K562 (cell line): Measurements from ENCODE around the gene RELCH. TPM values are rescaled to one million over a fixed set of nuclear protein-coding genes. Genes with fewer than 3 reads are reported as not detected.
A peak's percentile ranks its signal among the peaks of the same experiment; 100 is the strongest.

ENCODE experiments used
- BRD9 ChIP-seq: fragments of 450-650 bp; IDR thresholded peaks from 2 replicates; pipeline ENCODE4 v1.6.1; 2018; ENCODE audit warnings: low read depth; ENCODE audit not compliant: partially characterized antibody
- ELF4 ChIP-seq: fragments of 450-650 bp; formaldehyde crosslinking; IDR thresholded peaks from 2 replicates; pipeline ENCODE4 v1.4.0; 2022; ENCODE audit warnings: missing genetic modification characterization
- ETV1 ChIP-seq: fragments of 450-650 bp; conservative IDR thresholded peaks from 2 replicates; pipeline ENCODE4 v1.6.1; 2016; ENCODE audit warnings: missing genetic modification characterization, control low read depth, low read depth, missing compliant biosample characterization
- FOXA1 ChIP-seq: fragments of 450-650 bp; IDR thresholded peaks from 2 replicates; pipeline ENCODE4 v1.6.1; 2016; ENCODE audit warnings: mild to moderate bottlenecking, borderline replicate concordance
- FOXJ3 ChIP-seq: sonication (generic); formaldehyde crosslinking; IDR thresholded peaks from 2 replicates; pipeline ENCODE4 v1.4.0; 2020; ENCODE audit warnings: mild to moderate bottlenecking, missing genetic modification reagents
- HDAC1 ChIP-seq, 2 experiments: fragments of 450-650 bp; IDR thresholded peaks; 2 replicates each; pipeline ENCODE4 v1.6.1; 2016 to 2017; ENCODE audit warnings: inconsistent platforms in 1 of 2, mild to moderate bottlenecking in 1 of 2, moderate library complexity in 1 of 2
- JUN ChIP-seq, 2 experiments: sonication (generic) in 1 of 2; formaldehyde crosslinking in 1 of 2; IDR thresholded peaks; 2 replicates each; pipeline versions ENCODE4 v1.6.1 to v1.8.0; 2012 to 2022; ENCODE audit warnings: borderline replicate concordance in 2 of 2, mild to moderate bottlenecking in 2 of 2, improper control_type of control experiment in 1 of 2, low read depth in 1 of 2, low read length in 1 of 2, missing genetic modification reagents in 1 of 2
- KAT7 ChIP-seq: sonication (generic); formaldehyde crosslinking; IDR thresholded peaks from 2 replicates; pipeline ENCODE4 v1.8.0; 2022; ENCODE audit warnings: missing genetic modification reagents, mild to moderate bottlenecking, borderline replicate concordance
- NCOA2 ChIP-seq, 2 experiments: fragments of 450-650 bp; IDR thresholded peaks; 2 replicates each; pipeline ENCODE4 v1.6.1; 2018; ENCODE audit warnings: mild to moderate bottlenecking in 2 of 2, moderate library complexity in 1 of 2; ENCODE audit not compliant: partially characterized antibody in 2 of 2
- PHB2 ChIP-seq: fragments of 450-650 bp; IDR thresholded peaks from 2 replicates; pipeline ENCODE4 v1.6.1; 2017; ENCODE audit warnings: low read depth
- PML ChIP-seq: IDR thresholded peaks from 2 replicates; pipeline ENCODE4 v1.6.1; 2012; ENCODE audit warnings: low read length, inconsistent platforms
- POLR3A ChIP-seq: IDR thresholded peaks from 2 replicates; pipeline ENCODE4 v1.6.1; 2011; ENCODE audit warnings: borderline replicate concordance, mild to moderate bottlenecking, moderate library complexity; ENCODE audit not compliant: insufficient read length, insufficient read depth; ENCODE audit errors: extremely low read depth
- RBM15 ChIP-seq: fragments of 200-400 bp; formaldehyde crosslinking; IDR thresholded peaks from 2 replicates; pipeline ENCODE4 v1.6.1; 2018; ENCODE audit warnings: mild to moderate bottlenecking, low read length, moderate library complexity; ENCODE audit not compliant: insufficient read depth
- RBM39 ChIP-seq: fragments of 200-400 bp; formaldehyde crosslinking; optimal IDR thresholded peaks from 2 replicates; pipeline ENCODE3; 2018; ENCODE audit warnings: low read depth, low read length
- SAFB2 ChIP-seq: fragments of 200-400 bp; formaldehyde crosslinking; IDR thresholded peaks from 2 replicates; pipeline ENCODE4 v1.6.1; 2018; ENCODE audit warnings: borderline replicate concordance, low read length, low read depth, moderate library complexity; ENCODE audit not compliant: severe bottlenecking
- STAT5A ChIP-seq: IDR thresholded peaks from 2 replicates; pipeline ENCODE4 v1.6.1; 2012; ENCODE audit warnings: low read length, inconsistent platforms, borderline replicate concordance
- TAF9B ChIP-seq: fragments of 450-650 bp; IDR thresholded peaks from 2 replicates; pipeline ENCODE4 v1.6.1; 2018; ENCODE audit warnings: mild to moderate bottlenecking; ENCODE audit not compliant: partially characterized antibody
- TFAM ChIP-seq: fragments of 250-450 bp; sonication (Bioruptor Pico); conservative IDR thresholded peaks from 2 replicates; pipeline ENCODE4 v1.5.0; 2021; ENCODE audit warnings: mild to moderate bottlenecking, moderate library complexity
- XRCC3 ChIP-seq: fragments of 450-650 bp; IDR thresholded peaks from 2 replicates; pipeline ENCODE4 v1.6.1; 2017; ENCODE audit warnings: mild to moderate bottlenecking, moderate library complexity
- ZBED1 ChIP-seq: IDR thresholded peaks from 2 replicates; pipeline ENCODE4 v1.6.1; 2014
- ZBTB1 ChIP-seq: sonication (generic); formaldehyde crosslinking; IDR thresholded peaks from 2 replicates; pipeline ENCODE4 v1.8.1; 2023; ENCODE audit warnings: missing genetic modification reagents, low read depth, mild to moderate bottlenecking, borderline replicate concordance
- ZC3H11A ChIP-seq: IDR thresholded peaks from 2 replicates; pipeline ENCODE4 v1.6.1; 2012; ENCODE audit warnings: low read depth, low read length, improper control_type of control experiment
- ZNF12 ChIP-seq: sonication (generic); formaldehyde crosslinking; IDR thresholded peaks from 2 replicates; pipeline ENCODE4 v1.4.0; 2020; ENCODE audit warnings: mild to moderate bottlenecking, missing genetic modification reagents
- ZNF41 ChIP-seq: fragments of 250-450 bp; sonication (Bioruptor Pico); conservative IDR thresholded peaks from 2 replicates; pipeline ENCODE4 v1.4.0; 2020; ENCODE audit warnings: mild to moderate bottlenecking
- ZNF431 ChIP-seq: sonication (generic); formaldehyde crosslinking; IDR thresholded peaks from 2 replicates; pipeline ENCODE4 v1.8.0; 2022; ENCODE audit warnings: mild to moderate bottlenecking, missing genetic modification reagents
- ZNF445 ChIP-seq: fragments of 250-450 bp; sonication (Bioruptor Pico); IDR thresholded peaks from 2 replicates; pipeline ENCODE4 v1.4.0; 2020; ENCODE audit warnings: low read depth, mild to moderate bottlenecking, moderate library complexity
- polyA plus RNA-seq, 8 experiments: library from polyadenylated mRNA; depleted of rRNA in 4 of 8; stranded (reverse) in 5 of 8; unstranded in 3 of 8; fragments of >200 nt; fragmentation: Nextera tagmentation in 2 of 8; fragmentation: Illumina TruSeq in 1 of 8; extraction: Ambion mirVana in 2 of 8; extraction: Trizol in 1 of 8; gene quantifications; 2 replicates each; pipeline versions ENCODE4 v1.2.1 to v1.2.3, GENCODE V29; 2011 to 2014; ENCODE audit warnings: inconsistent platforms in 1 of 8, missing spikeins in 1 of 8
- total RNA-seq, 7 experiments: library from RNA; depleted of rRNA in 6 of 7; stranded (reverse); fragments of >200 nt in 6 of 7; fragmentation: Illumina TruSeq in 2 of 7; extraction: Trizol in 2 of 7; gene quantifications; 2 replicates each; pipeline versions ENCODE4 v1.2.1 to v1.2.3, GENCODE V29; 2011 to 2021; ENCODE audit warnings: low replicate concordance in 1 of 7
- TF ChIP-seq, protein P1 (sequence below): IDR thresholded peaks from 2 replicates; pipeline ENCODE4 v1.6.1; 2011; ENCODE audit warnings: borderline replicate concordance, low read depth, mild to moderate bottlenecking, moderate library complexity, low read length; ENCODE audit not compliant: insufficient read depth, poor library complexity, severe bottlenecking
- TF ChIP-seq, protein P2 (sequence below): fragments of 250-450 bp; sonication (Bioruptor Pico); IDR thresholded peaks from 2 replicates; pipeline ENCODE4 v1.8.0; 2021; ENCODE audit warnings: borderline replicate concordance, mild to moderate bottlenecking, moderate library complexity; ENCODE audit not compliant: poor library complexity, severe bottlenecking

RELCH gene
- total and polyA plus RNA-seq, 9 of the 15 experiments (the other 6 are each of a cell fraction or from before 2014, with no cell fraction given) = 1.4 to 13.6 (median 7.6) TPM

DNA sequence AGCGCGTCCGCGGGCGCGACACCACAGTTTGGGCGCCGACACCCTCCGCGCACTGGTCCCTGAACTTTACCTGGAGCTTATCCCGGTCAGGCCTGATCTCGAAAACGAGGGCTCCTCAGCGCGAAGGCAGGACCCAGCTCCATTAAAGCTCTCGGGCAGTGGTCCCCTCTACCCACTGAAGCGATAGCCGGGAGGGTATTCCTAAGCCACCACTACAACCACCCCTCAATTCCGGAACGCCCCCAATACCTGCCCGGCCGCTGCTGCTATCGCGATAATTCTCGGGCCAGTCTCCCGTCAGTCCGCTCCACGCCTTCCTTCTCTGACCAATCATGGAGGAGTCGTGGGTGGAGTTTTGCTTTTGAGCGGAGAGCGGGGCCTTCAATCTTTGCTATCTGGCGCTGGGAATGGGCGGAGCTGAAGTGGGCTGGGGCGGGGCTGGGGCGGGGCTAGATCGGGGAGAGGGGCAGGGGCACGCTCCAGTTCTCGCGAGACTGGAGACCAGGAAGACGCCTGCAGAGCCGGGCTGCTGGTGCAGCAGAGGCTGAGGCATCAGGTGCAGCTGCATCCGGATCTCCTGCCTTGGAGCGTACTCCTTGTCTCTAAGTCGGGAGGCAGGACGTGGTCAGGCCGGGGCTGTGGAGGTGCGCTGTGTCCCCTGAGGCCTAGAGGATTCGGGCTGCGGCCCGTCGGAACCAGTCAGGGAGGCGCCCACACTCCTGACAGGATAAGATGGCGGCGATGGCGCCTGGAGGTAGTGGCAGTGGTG is at the start of gene RELCH, which contains the start of gene PIGN (continued):
- TF ChIP-seq ZC3H11A (no peak), JUN (IDR thresholded peaks at IDR 0.05; ENCODE audit: borderline replicate concordance, low read depth, low read length) (no peak), JUN (CRISPR knock-in tag; IDR thresholded peaks at IDR 0.05; ENCODE audit: borderline replicate concordance) (no peak), FOXJ3 (CRISPR knock-in tag) (no peak), NCOA2 (IDR thresholded peaks at IDR 0.05; ENCODE audit: partially characterized antibody in 2 of 2) (no peak), TFAM (CRISPR knock-in tag) (no peak), RBM15 (no peak), ZNF445 (CRISPR knock-in tag) (no peak), FOXA1 (no peak), ZNF12 (CRISPR knock-in tag) (no peak), ZNF41 (CRISPR knock-in tag) (no peak), ZNF431 (no peak), ZBED1 (peak; percentile 94), BRD9 (no peak), PHB2 (no peak), TAF9B (peak; percentile 24), POLR3A (no peak), SAFB2 (no peak), ZBTB1 (CRISPR knock-in tag) (no peak), STAT5A (no peak), RBM39 (no peak), ETV1 (peak; percentile 36; the same call in 1 of the 2 replicates), PML (0 out of 2 replicates have a peak, but pooled peaks have one; percentile 24), KAT7 (no peak), XRCC3 (no peak), ELF4 (no peak), HDAC1 (IDR thresholded peaks at IDR 0.05) (peak in 1 of 2 experiments; percentile 81; a peak in 2 of 4 replicates)
- TF ChIP-seq, protein P1, sequence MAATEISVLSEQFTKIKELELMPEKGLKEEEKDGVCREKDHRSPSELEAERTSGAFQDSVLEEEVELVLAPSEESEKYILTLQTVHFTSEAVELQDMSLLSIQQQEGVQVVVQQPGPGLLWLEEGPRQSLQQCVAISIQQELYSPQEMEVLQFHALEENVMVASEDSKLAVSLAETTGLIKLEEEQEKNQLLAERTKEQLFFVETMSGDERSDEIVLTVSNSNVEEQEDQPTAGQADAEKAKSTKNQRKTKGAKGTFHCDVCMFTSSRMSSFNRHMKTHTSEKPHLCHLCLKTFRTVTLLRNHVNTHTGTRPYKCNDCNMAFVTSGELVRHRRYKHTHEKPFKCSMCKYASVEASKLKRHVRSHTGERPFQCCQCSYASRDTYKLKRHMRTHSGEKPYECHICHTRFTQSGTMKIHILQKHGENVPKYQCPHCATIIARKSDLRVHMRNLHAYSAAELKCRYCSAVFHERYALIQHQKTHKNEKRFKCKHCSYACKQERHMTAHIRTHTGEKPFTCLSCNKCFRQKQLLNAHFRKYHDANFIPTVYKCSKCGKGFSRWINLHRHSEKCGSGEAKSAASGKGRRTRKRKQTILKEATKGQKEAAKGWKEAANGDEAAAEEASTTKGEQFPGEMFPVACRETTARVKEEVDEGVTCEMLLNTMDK = no peak
- TF ChIP-seq, protein P2, sequence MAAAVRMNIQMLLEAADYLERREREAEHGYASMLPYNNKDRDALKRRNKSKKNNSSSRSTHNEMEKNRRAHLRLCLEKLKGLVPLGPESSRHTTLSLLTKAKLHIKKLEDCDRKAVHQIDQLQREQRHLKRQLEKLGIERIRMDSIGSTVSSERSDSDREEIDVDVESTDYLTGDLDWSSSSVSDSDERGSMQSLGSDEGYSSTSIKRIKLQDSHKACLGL (CRISPR knock-in tag) = no peak
